Dendritic cell treated with granulocyte-macrophage colony-stimulating factor and Interleukin-4, amounts not matched to agents 40 ng/mL and 50 ng/mL, for 4 days (primary cell): ENCODE data around the gene PTPRJ.

Experiments
- H3K27ac Mint-ChIP-seq: one replicate; pipeline ENCODE4 v1.8.0; 2022; ENCODE audit warnings: mild to moderate bottlenecking, mixed read lengths
- H3K27me3 Mint-ChIP-seq: one replicate; pipeline ENCODE4 v1.8.0; 2022; ENCODE audit warnings: mild to moderate bottlenecking, mixed read lengths
- H3K36me3 Mint-ChIP-seq: one replicate; pipeline ENCODE4 v1.8.0; 2022; ENCODE audit warnings: low read depth, mixed read lengths
- H3K4me1 Mint-ChIP-seq: one replicate; pipeline ENCODE4 v1.8.0; 2022; ENCODE audit warnings: low read depth, mixed read lengths
- H3K4me3 Mint-ChIP-seq: one replicate; pipeline ENCODE4 v1.8.0; 2022; ENCODE audit warnings: mild to moderate bottlenecking, moderate library complexity, mixed read lengths
- H3K9me3 Mint-ChIP-seq: one replicate; pipeline ENCODE4 v1.8.0; 2022; ENCODE audit warnings: mixed read lengths
- intact Hi-C: fragments of 100-400 bp; cut with micrococcal nuclease; formaldehyde crosslinking; loops from one replicate; pipeline ENCODE4 v1.15.0; 2022

Gene PTPRJ

GRCh38 chr11:48052183-48053044, 72.1 kb downstream of the PTPRJ start:
- Mint-ChIP-seq H3K27me3 (no peaks in the 10 kb centered on the region), H3K4me1 (peaks cover 84% of the 10 kb centered on the region), H3K27ac (peak overlapping the region; percentile 58), H3K4me3 (no peak overlapping the region), H3K9me3 (no peaks in the 10 kb centered on the region), H3K36me3 (peaks cover 64% of the 10 kb centered on the region)
- intact Hi-C loops, result no loop called here

- Mint-ChIP-seq H3K36me3 (peaks cover 62% of the 10 kb centered on the region), H3K9me3 (no peaks in the 10 kb centered on the region), H3K4me1 (peaks cover 73% of the 10 kb centered on the region), H3K27me3 (no peaks in the 10 kb centered on the region), H3K27ac (peak overlapping the region; percentile 57), H3K4me3 (peak overlapping the region; percentile 68)
- intact Hi-C loops, result no loop called here
Measured at GRCh38 chr11:48054994-48055291, 74.6 kb downstream of the PTPRJ start.

- peaks cover 67% of the 10 kb centered on the region for H3K36me3 Mint-ChIP-seq
- peaks cover 71% of the 10 kb centered on the region for H3K4me1 Mint-ChIP-seq
- no peaks in the 10 kb centered on the region for H3K27me3 Mint-ChIP-seq
- H3K4me3 Mint-ChIP-seq, result no peak overlapping the region
- peak overlapping the region; percentile 57 for H3K27ac Mint-ChIP-seq
- intact Hi-C loops, result no loop called here
- no peaks in the 10 kb centered on the region for H3K9me3 Mint-ChIP-seq
Measured at GRCh38 chr11:48055292-48056132, 75.2 kb downstream of the PTPRJ start.

GRCh38 chr11:48056325-48057183, 76.2 kb downstream of the PTPRJ start:
- no peaks in the 10 kb centered on the region for H3K27me3 Mint-ChIP-seq
- no peak overlapping the region for H3K4me3 Mint-ChIP-seq
- H3K36me3 Mint-ChIP-seq, result peaks cover 72% of the 10 kb centered on the region
- peaks cover 77% of the 10 kb centered on the region for H3K4me1 Mint-ChIP-seq
- intact Hi-C loops, result no loop called here
- H3K27ac Mint-ChIP-seq, result peak overlapping the region; percentile 57
- H3K9me3 Mint-ChIP-seq, result no peaks in the 10 kb centered on the region

- peaks cover 74% of the 10 kb centered on the region for H3K4me1 Mint-ChIP-seq
- no peaks in the 10 kb centered on the region for H3K9me3 Mint-ChIP-seq
- peaks cover 66% of the 10 kb centered on the region for H3K36me3 Mint-ChIP-seq
- peak overlapping the region; percentile 61 for H3K27ac Mint-ChIP-seq
- no peak overlapping the region for H3K4me3 Mint-ChIP-seq
- H3K27me3 Mint-ChIP-seq, result no peaks in the 10 kb centered on the region
- intact Hi-C loops, result no loop called here
Measured at GRCh38 chr11:48058064-48058463, 77.7 kb downstream of the PTPRJ start.

GRCh38 chr11:48058788-48059187, 78.4 kb downstream of the PTPRJ start:
- peak overlapping the region; percentile 61 for H3K27ac Mint-ChIP-seq
- no peak overlapping the region for H3K4me3 Mint-ChIP-seq
- H3K27me3 Mint-ChIP-seq, result no peaks in the 10 kb centered on the region
- intact Hi-C loops, result no loop called here
- H3K4me1 Mint-ChIP-seq, result peaks cover 81% of the 10 kb centered on the region
- H3K9me3 Mint-ChIP-seq, result no peaks in the 10 kb centered on the region
- H3K36me3 Mint-ChIP-seq, result peaks cover 66% of the 10 kb centered on the region

- no peaks in the 10 kb centered on the region for H3K27me3 Mint-ChIP-seq
- no peak overlapping the region for H3K4me3 Mint-ChIP-seq
- intact Hi-C loops, result no loop called here
- H3K36me3 Mint-ChIP-seq, result peaks cover 58% of the 10 kb centered on the region
- H3K4me1 Mint-ChIP-seq, result peaks cover 80% of the 10 kb centered on the region
- no peak overlapping the region for H3K27ac Mint-ChIP-seq
- H3K9me3 Mint-ChIP-seq, result no peaks in the 10 kb centered on the region
Measured at GRCh38 chr11:48062649-48063048, 82.3 kb downstream of the PTPRJ start.

GRCh38 chr11:48063424-48063978, 83.1 kb downstream of the PTPRJ start:
- peaks cover 58% of the 10 kb centered on the region for H3K36me3 Mint-ChIP-seq
- intact Hi-C loops, result no loop called here
- H3K27ac Mint-ChIP-seq, result peak overlapping the region; percentile 67
- H3K4me1 Mint-ChIP-seq, result peaks cover 81% of the 10 kb centered on the region
- peak overlapping the region; percentile 57 for H3K4me3 Mint-ChIP-seq
- peaks cover 6% of the 10 kb centered on the region for H3K9me3 Mint-ChIP-seq
- H3K27me3 Mint-ChIP-seq, result no peaks in the 10 kb centered on the region

- peaks cover 8% of the 10 kb centered on the region for H3K9me3 Mint-ChIP-seq
- H3K36me3 Mint-ChIP-seq, result peaks cover 58% of the 10 kb centered on the region
- H3K27ac Mint-ChIP-seq, result peak overlapping the region; percentile 67
- H3K4me3 Mint-ChIP-seq, result no peak overlapping the region
- peaks cover 79% of the 10 kb centered on the region for H3K4me1 Mint-ChIP-seq
- intact Hi-C loops, result no loop called here
- H3K27me3 Mint-ChIP-seq, result no peaks in the 10 kb centered on the region
Measured at GRCh38 chr11:48064306-48064705, 83.9 kb downstream of the PTPRJ start.

GRCh38 chr11:48066881-48067800, 86.8 kb downstream of the PTPRJ start:
- H3K27ac Mint-ChIP-seq, result peak overlapping the region; percentile 80

GRCh38 chr11:48073031-48073861, 92.9 kb downstream of the PTPRJ start:
- Mint-ChIP-seq H3K9me3 (peaks cover 5% of the 10 kb centered on the region), H3K27me3 (no peaks in the 10 kb centered on the region), H3K36me3 (peaks cover 68% of the 10 kb centered on the region), H3K4me1 (peaks cover 45% of the 10 kb centered on the region), H3K4me3 (no peak overlapping the region), H3K27ac (no peak overlapping the region)
- intact Hi-C loops, result no loop called here

More at GRCh38 chr11:48066881-48067800, 86.8 kb downstream of the PTPRJ start:
- Mint-ChIP-seq H3K9me3 (peaks cover 8% of the 10 kb centered on the region), H3K4me1 (peaks cover 66% of the 10 kb centered on the region), H3K36me3 (peaks cover 63% of the 10 kb centered on the region), H3K27me3 (no peaks in the 10 kb centered on the region), H3K4me3 (peak overlapping the region; percentile 49)
- intact Hi-C loops, result loop anchor here (5.0 kb wide), 2 partner anchors 35 to 40 kb away; no protein-coding TSS in a partner anchor
